HEK293 (cell line): ENCODE data around the gene SLC66A1.

Source experiments
- CTCF ChIA-PET: fragments of 350-600 bp; formaldehyde crosslinking; extraction: SDS; loops from one replicate; lab custom pipeline; 2021; ENCODE audit warnings: antibody characterized with exemption; lab: Yijun Ruan, JAX
- POLR2A ChIA-PET: fragments of 300-600 bp; formaldehyde crosslinking; extraction: SDS; loops from one replicate; lab custom pipeline; 2020; ENCODE audit warnings: antibody characterized with exemption, inconsistent platforms; lab: Yijun Ruan, JAX
- H3K27ac ChIP-seq: fragments of 200-500 bp; sonication (Bioruptor generic); 2 replicates; pipeline ENCODE4 v1.5.1; 2014; ENCODE audit warnings: low read depth, low read length, control low read depth, inconsistent platforms; ENCODE audit errors: extremely low read depth
- H3K36me3 ChIP-seq, 2 experiments: fragments of 200-500 bp in 1 of 2; sonication (Bioruptor generic) in 1 of 2; 1 replicate in 1 of 2; 2 replicates in 1 of 2; pipeline ENCODE4 v1.5.1; 2014 to 2017; ENCODE audit warnings: inconsistent platforms in 2 of 2, low read length in 2 of 2; ENCODE audit not compliant: control insufficient read depth in 2 of 2, insufficient read depth in 1 of 2
- H3K4me1 ChIP-seq: fragments of 200-500 bp; sonication (Bioruptor generic); 2 replicates; pipeline ENCODE4 v1.5.1; 2014; ENCODE audit warnings: mild to moderate bottlenecking, low read length, inconsistent platforms; ENCODE audit not compliant: control insufficient read depth, insufficient read depth
- H3K4me3 ChIP-seq: 2 replicates; pipeline ENCODE4 v1.5.1; 2011; ENCODE audit warnings: low read depth, mild to moderate bottlenecking, control low read depth, low read length, moderate library complexity
- H3K9me3 ChIP-seq: fragments of 200-500 bp; sonication (Bioruptor generic); 2 replicates; pipeline ENCODE4 v1.5.1; 2014; ENCODE audit warnings: low read depth, low read length, inconsistent platforms; ENCODE audit not compliant: control insufficient read depth, insufficient read depth
- AEBP2 ChIP-seq: fragments of 450-650 bp; formaldehyde crosslinking; IDR thresholded peaks from 2 replicates; pipeline ENCODE4 v1.5.1; 2016; ENCODE audit warnings: missing biosample characterization, missing genetic modification characterization, borderline replicate concordance
- BCL11B ChIP-seq: fragments of 450-650 bp; formaldehyde crosslinking; IDR thresholded peaks from 2 replicates; pipeline ENCODE4 v1.5.1; 2016; ENCODE audit warnings: low read depth, missing biosample characterization, missing genetic modification characterization
- CTCF ChIP-seq: fragments of 450-650 bp; formaldehyde crosslinking; IDR thresholded peaks from 2 replicates; pipeline ENCODE4 v1.5.1; 2016; ENCODE audit warnings: missing biosample characterization, missing genetic modification characterization
- GLI2 ChIP-seq: fragments of 450-650 bp; formaldehyde crosslinking; IDR thresholded peaks from 2 replicates; pipeline ENCODE4; 2017; ENCODE audit warnings: missing biosample characterization, missing genetic modification characterization, low read depth, borderline replicate concordance
- GLIS1 ChIP-seq: fragments of 450-650 bp; formaldehyde crosslinking; IDR thresholded peaks from 2 replicates; pipeline ENCODE4 v1.5.1; 2016; ENCODE audit warnings: missing biosample characterization, missing genetic modification characterization
- KLF7 ChIP-seq: fragments of 450-650 bp; formaldehyde crosslinking; IDR thresholded peaks from 2 replicates; pipeline ENCODE4 v1.5.1; 2016; ENCODE audit warnings: missing biosample characterization, missing genetic modification characterization, borderline replicate concordance
- SCRT1 ChIP-seq: fragments of 450-650 bp; formaldehyde crosslinking; IDR thresholded peaks from 2 replicates; pipeline ENCODE4 v1.5.1; 2016; ENCODE audit warnings: missing biosample characterization, missing genetic modification characterization, borderline replicate concordance
- SP3 ChIP-seq: fragments of 450-650 bp; formaldehyde crosslinking; IDR thresholded peaks from 2 replicates; pipeline ENCODE4 v1.5.1; 2016; ENCODE audit warnings: missing biosample characterization, missing genetic modification characterization
- ZBTB11 ChIP-seq: fragments of 450-650 bp; formaldehyde crosslinking; conservative IDR thresholded peaks from 2 replicates; pipeline ENCODE4 v1.5.1; 2016; ENCODE audit warnings: low read depth, missing biosample characterization, missing genetic modification characterization
- ZFP69B ChIP-seq: fragments of 450-650 bp; formaldehyde crosslinking; IDR thresholded peaks from 2 replicates; pipeline ENCODE4 v1.5.1; 2016; ENCODE audit warnings: missing biosample characterization, missing genetic modification characterization
- ZNF112 ChIP-seq: fragments of 450-650 bp; formaldehyde crosslinking; IDR thresholded peaks from 2 replicates; pipeline ENCODE4 v1.5.0; 2017; ENCODE audit warnings: missing biosample characterization, missing genetic modification characterization
- ZNF174 ChIP-seq: fragments of 450-650 bp; formaldehyde crosslinking; IDR thresholded peaks from 2 replicates; pipeline ENCODE4 v1.5.0; 2017; ENCODE audit warnings: missing biosample characterization, mild to moderate bottlenecking, missing genetic modification characterization
- ZNF223 ChIP-seq: fragments of 450-650 bp; formaldehyde crosslinking; IDR thresholded peaks from 2 replicates; pipeline ENCODE4 v1.5.1; 2016; ENCODE audit warnings: missing biosample characterization, missing genetic modification characterization
- ZNF324 ChIP-seq: fragments of 450-650 bp; formaldehyde crosslinking; IDR thresholded peaks from 2 replicates; pipeline ENCODE4 v1.5.1; 2016; ENCODE audit warnings: missing biosample characterization, missing genetic modification characterization
- ZNF341 ChIP-seq: fragments of 450-650 bp; formaldehyde crosslinking; IDR thresholded peaks from 2 replicates; pipeline ENCODE4; 2016; ENCODE audit warnings: low read depth, missing biosample characterization, missing genetic modification characterization
- ZNF354C ChIP-seq: fragments of 450-650 bp; formaldehyde crosslinking; IDR thresholded peaks from 2 replicates; pipeline ENCODE4 v1.5.1; 2016; ENCODE audit warnings: missing biosample characterization, missing genetic modification characterization, low read depth, borderline replicate concordance
- ZNF391 ChIP-seq: fragments of 450-650 bp; formaldehyde crosslinking; IDR thresholded peaks from 2 replicates; pipeline ENCODE4 v1.5.1; 2016; ENCODE audit warnings: low read depth, missing biosample characterization, missing genetic modification characterization, borderline replicate concordance
- ZNF449 ChIP-seq: fragments of 450-650 bp; formaldehyde crosslinking; IDR thresholded peaks from 2 replicates; pipeline ENCODE4 v1.5.1; 2017; ENCODE audit warnings: missing biosample characterization, mild to moderate bottlenecking, missing genetic modification characterization, moderate library complexity
- ZNF530 ChIP-seq: fragments of 450-650 bp; formaldehyde crosslinking; IDR thresholded peaks from 2 replicates; pipeline ENCODE4 v1.5.1; 2016; ENCODE audit warnings: low read depth, missing biosample characterization, missing genetic modification characterization
- ZNF707 ChIP-seq: fragments of 450-650 bp; formaldehyde crosslinking; IDR thresholded peaks from 2 replicates; pipeline ENCODE4 v1.5.1; 2016; ENCODE audit warnings: missing biosample characterization, missing genetic modification characterization

SLC66A1 gene

GRCh38 chr1:19374083-19374801 is 62.1 kb downstream of the SLC66A1 start:
- Histone ChIP-seq H3K4me3 (no peak overlapping the region), H3K4me1 (no peaks in the 10 kb centered on the region), H3K27ac (no peak overlapping the region), H3K9me3 (no peaks in the 10 kb centered on the region), H3K36me3 (peaks cover 4 to 77% of the 10 kb centered on the region in 2 experiments; a peak in 2 of 3 replicates)
- POLR2A ChIA-PET = no interaction called here
- TF ChIP-seq GLI2 (tag by site-specific recombination) = no peak
- no peak for TF ChIP-seq ZNF707
- TF ChIP-seq CTCF = 0 out of 2 replicates have a peak, but pooled peaks have one; percentile 21
- CTCF ChIA-PET = interaction anchor here (0.7 to 1.6 kb wide), 5 partner anchors 17 to 282 kb away, joined by 3 to 4 read pairs (median 3); partner anchors contain the start of gene SLC66A1

GRCh38 chr1:19374926-19375325 is 62.8 kb downstream of the SLC66A1 start:
- H3K4me3 ChIP-seq = no peak overlapping the region
- peaks cover 4 to 84% of the 10 kb centered on the region in 2 experiments; a peak in 2 of 3 replicates for H3K36me3 ChIP-seq
- ChIA-PET CTCF (interaction anchor here (0.7 to 1.6 kb wide), 4 partner anchors 16 to 208 kb away, joined by 3 to 4 read pairs (median 4); partner anchors contain the start of gene SLC66A1), POLR2A (no interaction called here)
- no peak overlapping the region for H3K27ac ChIP-seq
- TF ChIP-seq ZNF174 (tag by site-specific recombination) (no peak), ZFP69B (tag by site-specific recombination) (no peak)
- no peaks in the 10 kb centered on the region for H3K9me3 ChIP-seq
- H3K4me1 ChIP-seq = no peaks in the 10 kb centered on the region

GRCh38 chr1:19375631-19376400 is 63.7 kb downstream of the SLC66A1 start:
- Histone ChIP-seq H3K9me3 (no peaks in the 10 kb centered on the region), H3K4me1 (no peaks in the 10 kb centered on the region), H3K4me3 (no peak overlapping the region), H3K27ac (no peak overlapping the region), H3K36me3 (peaks cover 4 to 87% of the 10 kb centered on the region in 2 experiments; a peak in 2 of 3 replicates)
- ChIA-PET POLR2A (no interaction called here), CTCF (interaction anchor here (1.0 kb wide), 1 partner anchor 15 kb away, joined by 4 read pairs; no protein-coding TSS in a partner anchor)
- TF ChIP-seq SCRT1 (no peak), ZNF449 (tag by site-specific recombination) (no peak), ZNF112 (tag by site-specific recombination) (no peak), BCL11B (tag by site-specific recombination) (no peak), KLF7 (tag by site-specific recombination) (no peak), ZNF354C (tag by site-specific recombination) (no peak), ZNF223 (tag by site-specific recombination) (no peak), ZNF391 (no peak), ZNF530 (tag by site-specific recombination) (no peak), SP3 (no peak), GLIS1 (tag by site-specific recombination) (no peak), ZNF324 (tag by site-specific recombination) (no peak), ZNF341 (tag by site-specific recombination) (no peak), AEBP2 (tag by site-specific recombination) (no peak), ZBTB11 (no peak)
